Fibroblast of the conjunctiva (primary cell): ENCODE data around the gene RNU7-1.
"Not testable (repeated sequence)": the region's sequence is repeated elsewhere in the genome, so short reads cannot be mapped to it uniquely, and the experiment has no call there.

Source experiments
- DNase-seq: peaks from one replicate; pipeline ENCODE4 v3.0.0-alpha.2; 2010; ENCODE audit warnings: low read depth

Gene RNU7-1

GRCh38 chr12:6943722-6944380 lies at the start of gene RNU7-1, which contains the start of gene C12orf57:
TSS of gene RNU7-1 (plus strand) at chr12:6943816.
TSS of gene C12orf57 (plus strand) at chr12:6944022. CDS start at chr12:6944122, 100 bp downstream.
- DNase-seq, result peak; percentile 88

DNA sequence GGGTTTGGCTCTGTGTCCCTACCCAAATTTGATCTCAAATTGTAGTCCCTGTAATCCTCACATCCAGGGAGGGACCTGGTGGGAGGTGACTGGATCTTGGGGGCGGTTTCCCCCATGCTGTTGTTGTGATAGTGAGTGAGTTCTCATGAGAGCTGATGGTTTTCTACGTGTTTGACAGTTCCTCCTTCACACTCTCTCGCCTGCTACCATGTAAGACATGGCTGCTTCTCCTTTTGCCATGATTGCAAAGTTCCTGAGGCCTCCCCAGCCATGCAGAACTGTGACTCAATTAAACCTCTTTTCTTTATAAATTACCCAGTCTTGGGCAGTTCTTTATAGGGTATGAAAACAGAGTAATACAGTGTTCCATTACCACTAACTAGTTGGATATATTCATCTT lies 49.3 kb upstream of the RNU7-1 start:
- no peak for DNase-seq

DNA sequence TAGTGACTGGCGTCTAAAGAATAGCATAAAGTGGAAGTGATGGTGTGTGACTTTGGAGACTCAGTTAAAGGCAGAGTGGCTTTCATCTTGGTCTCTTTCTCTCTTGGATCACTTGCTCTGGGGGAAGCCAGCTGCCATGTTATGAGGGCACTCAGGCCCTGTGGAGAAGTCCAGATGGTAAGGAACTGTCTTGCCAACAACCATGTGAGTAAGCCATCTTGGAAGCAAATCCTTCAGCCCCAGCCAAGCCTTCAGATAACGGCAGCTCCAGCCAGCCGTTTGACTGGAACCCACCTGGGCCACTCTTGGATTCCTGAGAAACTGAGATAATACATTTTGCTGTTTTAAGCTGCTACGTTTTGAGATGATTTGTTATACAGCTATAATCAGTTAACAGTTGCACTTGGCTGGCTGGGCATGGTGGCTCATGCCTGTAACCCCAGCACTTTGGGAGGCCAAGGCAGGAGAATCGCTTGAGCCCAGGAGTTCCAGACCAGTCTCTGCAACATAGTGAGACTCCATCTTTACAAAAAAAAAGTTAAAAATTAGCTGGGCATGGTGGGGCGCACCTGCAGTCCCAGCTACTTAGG lies 46.7 kb upstream of the RNU7-1 start:
- no peak for DNase-seq

DNA sequence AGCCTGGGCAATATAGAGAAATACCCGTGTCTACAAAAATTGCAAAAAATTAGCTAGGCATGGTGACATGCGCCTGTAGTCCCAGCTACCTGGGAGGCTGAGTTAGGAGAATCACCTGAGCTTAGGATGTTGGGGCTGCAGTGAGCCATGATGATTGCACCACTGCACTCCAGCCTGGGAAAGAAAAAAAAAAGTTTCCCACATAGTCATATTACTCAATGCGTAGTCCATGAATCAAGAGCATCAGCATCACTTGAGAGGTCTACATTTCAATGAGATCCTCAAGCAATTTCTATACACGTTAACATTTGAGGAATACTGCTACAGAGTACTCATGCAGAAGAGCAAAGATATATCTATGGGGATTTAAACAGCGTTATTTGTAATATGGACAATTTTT lies 44.2 kb upstream of the RNU7-1 start:
- DNase-seq, result no peak

- no peak for DNase-seq
Measured at GRCh38 chr12:6899837-6900519, 43.6 kb upstream of the RNU7-1 start.

GRCh38 chr12:6902448-6902847 lies 41.2 kb upstream of the RNU7-1 start:
- no peak for DNase-seq

- no peak for DNase-seq
Measured at GRCh38 chr12:6903722-6904121, 39.9 kb upstream of the RNU7-1 start.

GRCh38 chr12:6904280-6905276 lies 39.0 kb upstream of the RNU7-1 start, which contains the start of gene LRRC23:
TSS of gene LRRC23 (plus strand) at chr12:6904822. CDS start at chr12:6905634, 812 bp downstream.
- DNase-seq, result peak; percentile 91

- no peak for DNase-seq
Measured at GRCh38 chr12:6905414-6906040, 38.1 kb upstream of the RNU7-1 start.

GRCh38 chr12:6908141-6908540 lies 35.5 kb upstream of the RNU7-1 start:
- DNase-seq, result not testable (repeated sequence)

- no peak for DNase-seq
Measured at GRCh38 chr12:6909421-6910145, 34.0 kb upstream of the RNU7-1 start.

DNA sequence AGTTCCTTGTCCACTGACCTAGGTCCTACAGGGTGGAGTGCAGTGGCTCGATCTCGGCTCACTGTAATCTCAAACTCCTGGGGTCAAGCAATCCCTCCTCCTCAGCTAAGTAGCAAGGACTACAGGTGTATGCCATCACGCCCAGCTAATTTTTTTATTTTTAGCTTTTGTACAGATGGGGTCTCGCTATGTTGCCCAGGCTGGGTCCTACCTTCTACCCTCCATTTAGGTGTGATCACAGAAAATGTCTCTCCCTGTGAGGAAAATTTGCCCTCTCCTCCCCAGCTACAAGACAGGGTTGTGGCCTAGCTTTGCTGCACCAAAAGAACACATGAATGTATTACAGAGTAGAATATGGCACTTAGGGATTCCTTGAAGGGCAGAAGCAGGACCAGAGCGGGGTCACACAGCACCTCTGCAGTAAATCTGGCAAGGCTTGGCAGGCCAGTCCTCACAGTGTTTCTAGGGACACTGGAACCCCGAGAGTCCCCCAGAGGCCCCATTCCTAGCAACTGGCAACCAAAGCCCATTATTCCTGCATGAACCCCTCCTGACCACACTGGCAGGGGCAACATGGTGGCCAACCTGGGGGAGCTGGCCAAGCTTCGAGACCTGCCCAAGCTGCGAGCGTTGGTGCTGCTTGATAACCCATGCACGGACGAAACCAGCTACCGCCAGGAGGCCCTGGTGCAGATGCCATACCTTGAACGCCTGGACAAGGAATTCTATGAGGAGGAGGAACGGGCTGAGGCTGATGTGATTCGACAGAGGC lies 31.3 kb upstream of the RNU7-1 start:
- no peak for DNase-seq

- DNase-seq, result no peak
Measured at GRCh38 chr12:6914246-6914946, 29.2 kb upstream of the RNU7-1 start, which contains the start of gene ENO2. TSS of gene ENO2 (plus strand) at chr12:6914580. CDS start at chr12:6915833, 1,253 bp downstream.

DNA sequence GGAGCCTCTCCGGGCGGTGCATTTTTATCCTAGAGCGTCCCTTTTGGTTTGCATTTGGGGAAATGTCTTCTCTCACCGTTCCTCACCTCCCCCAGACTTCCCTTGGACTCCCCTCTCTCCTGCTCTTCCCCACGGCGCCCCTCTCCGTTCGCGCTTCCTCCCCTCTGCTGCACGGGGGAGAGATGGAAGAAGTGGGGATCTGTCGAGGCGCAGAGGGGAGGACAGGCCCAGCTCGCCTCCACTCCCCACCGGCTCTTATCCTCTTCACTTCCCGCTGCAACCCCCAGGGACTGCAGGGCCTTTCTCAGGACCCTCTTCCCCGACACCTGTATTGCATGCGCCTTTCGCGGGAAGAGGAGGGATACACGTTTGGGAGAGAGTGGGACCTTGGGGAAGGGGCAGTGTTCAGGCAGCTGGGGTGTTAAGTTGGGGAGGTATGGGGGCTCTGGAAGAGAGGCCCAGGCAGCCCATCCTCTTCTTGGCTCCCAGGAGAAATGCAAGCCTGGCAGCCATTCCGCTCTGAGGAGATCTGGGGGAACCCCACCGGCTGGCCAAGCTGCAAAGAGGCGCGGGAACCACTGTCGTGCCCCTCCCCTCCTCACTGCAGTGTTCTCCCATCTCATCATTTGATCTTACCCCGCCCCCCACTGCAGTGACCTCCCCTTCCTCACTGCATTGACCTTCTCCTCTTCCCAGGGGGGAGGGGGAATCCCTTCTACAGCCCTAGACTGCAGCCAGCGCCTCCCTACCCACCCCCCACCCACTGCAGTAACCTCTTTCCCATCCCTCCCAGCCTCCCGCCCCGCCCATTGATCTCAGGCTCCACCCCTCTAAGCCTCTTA lies 28.4 kb upstream of the RNU7-1 start:
- DNase-seq, result no peak

GRCh38 chr12:6915789-6916285 lies 27.8 kb upstream of the RNU7-1 start:
- no peak for DNase-seq

- no peak for DNase-seq
Measured at GRCh38 chr12:6916426-6917200, 27.0 kb upstream of the RNU7-1 start.

GRCh38 chr12:6917491-6918231 lies 26.0 kb upstream of the RNU7-1 start:
- DNase-seq, result no peak
